Urinary bladder (tissue), 4 donors: ENCODE results near the gene RNASE8. TPM values are rescaled to one million over a fixed set of nuclear protein-coding genes. Genes with fewer than 3 reads are reported as not detected.

ENCODE experiments used
- DNase-seq: peaks from one replicate; pipeline ENCODE4 v3.0.0-alpha.2; 2015; ENCODE audit errors: extremely low spot score
- H3K27ac ChIP-seq: one replicate; pipeline ENCODE4 v1.5.1; 2013; ENCODE audit warnings: low read depth, mild to moderate bottlenecking, moderate library complexity
- H3K36me3 ChIP-seq: one replicate; pipeline ENCODE4 v1.6.1; 2013; ENCODE audit warnings: mild to moderate bottlenecking, moderate library complexity; ENCODE audit not compliant: insufficient read depth
- H3K4me1 ChIP-seq: one replicate; pipeline ENCODE4 v1.6.1; 2013; ENCODE audit warnings: mild to moderate bottlenecking, moderate library complexity; ENCODE audit not compliant: insufficient read depth
- H3K4me3 ChIP-seq: one replicate; pipeline ENCODE4 v1.5.1; 2013; ENCODE audit warnings: low read depth, low read length
- WGBS: extraction: QIAGEN DNeasy Blood & Tissue Kit; methylation state at CpG from one replicate; pipeline ENCODE4 v1.1.7; 2013; 5-methylcytosine and 5-hydroxymethylcytosine counted together
- polyA plus RNA-seq: library from polyadenylated mRNA; stranded (reverse); fragments of 200-250 nt; gene quantifications from one replicate; pipeline ENCODE4 v1.2.3, GENCODE V29; 2013
- total RNA-seq: library from RNA; depleted of rRNA; stranded (reverse); fragments of >200 nt; gene quantifications from one replicate; pipeline ENCODE4 v1.2.3, GENCODE V29; 2014
- donor health status: healthy with polysubstance abuse.
- donor health status: healthy.

RNASE8 gene
- total and polyA plus RNA-seq, 2 donors: not detected

DNA sequence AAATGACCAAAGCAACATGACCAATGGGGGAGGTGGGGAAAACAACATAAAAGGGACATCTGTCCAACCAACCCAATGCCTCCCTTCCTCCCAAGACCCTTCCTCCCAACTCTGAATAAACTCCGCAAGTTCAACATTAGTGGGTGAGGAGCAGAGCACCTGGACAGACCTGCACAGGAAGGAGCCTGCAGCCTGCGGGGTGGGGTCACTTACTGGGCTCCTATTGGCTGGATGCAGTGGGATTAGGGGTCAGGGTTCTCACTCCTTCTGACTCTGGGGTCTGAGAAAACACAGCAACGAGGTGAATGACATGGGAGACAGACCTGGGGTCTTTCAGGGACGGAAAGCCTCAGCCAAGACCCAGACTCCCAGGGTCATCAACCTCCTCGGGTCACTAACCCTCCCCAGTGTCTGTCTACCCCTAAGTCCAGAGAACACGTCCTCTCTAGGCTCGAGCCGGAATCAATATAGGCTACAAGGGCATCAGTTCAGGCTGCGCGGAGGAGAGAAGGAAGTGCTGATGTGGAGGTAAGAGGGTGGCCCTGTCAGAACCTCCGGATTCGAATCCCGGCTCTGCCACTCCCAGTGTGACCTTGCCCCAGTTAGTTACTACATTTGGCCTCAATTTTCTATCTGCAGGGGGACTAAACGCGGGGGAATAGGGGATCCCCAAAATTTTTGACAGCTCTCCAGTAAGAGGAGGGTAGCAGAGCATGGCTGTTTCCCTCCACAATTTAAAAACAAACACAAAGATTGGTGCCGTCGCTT, 33.6 kb upstream of the RNASE8 start:
- Histone ChIP-seq H3K4me1 (no peaks in the 10 kb centered on the region), H3K27ac (no peak overlapping the region), H3K4me3 (peak overlapping the region; percentile 87), H3K36me3 (peaks cover 2% of the 10 kb centered on the region)
- DNase-seq: no peak
- WGBS: 19% methylated on average over 17 of the region's 17 CpGs

DNA sequence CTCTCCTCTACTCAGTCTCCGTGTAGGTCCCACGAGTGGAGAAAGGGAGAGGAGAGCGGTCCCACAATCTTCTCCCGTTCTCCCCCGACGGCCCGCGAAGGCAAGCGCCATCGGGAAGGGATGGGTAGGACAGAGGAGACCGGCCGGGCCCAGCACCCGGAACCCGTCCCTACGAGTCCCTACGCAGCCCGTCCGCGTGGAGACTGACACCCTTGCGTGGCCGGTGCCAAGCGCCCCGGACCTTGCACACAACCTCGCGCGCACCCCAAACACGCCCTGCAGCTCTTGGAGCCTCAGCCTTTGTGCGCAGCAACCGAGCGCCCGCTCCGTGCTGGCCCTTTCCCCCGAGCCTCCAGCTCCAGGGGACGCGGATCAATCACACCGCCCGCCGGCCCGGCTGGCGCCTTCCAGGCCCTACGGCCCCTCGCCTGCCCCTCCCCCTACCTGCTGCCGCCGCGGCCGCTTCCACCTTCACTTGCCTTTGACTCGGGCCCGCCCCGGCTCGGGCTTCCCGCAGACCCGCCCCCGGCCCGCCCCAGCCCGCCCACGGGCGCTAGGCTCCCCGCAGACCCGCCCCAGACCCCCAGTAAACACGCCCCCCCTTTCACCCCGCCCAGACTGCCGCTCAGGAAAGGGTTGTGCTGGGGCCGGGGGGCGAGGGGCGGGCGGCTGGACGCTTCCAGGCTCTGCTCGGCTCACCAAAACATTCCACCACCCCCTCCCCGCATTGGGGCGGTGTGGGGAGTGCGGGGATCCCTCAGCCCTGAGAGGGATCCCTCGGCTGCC, 32.8 kb upstream of the RNASE8 start, which contains the start of gene NDRG2:
TSS of gene NDRG2 (minus strand) at position 477 of the 786 bp plus-strand sequence. CDS start 1,746 bp downstream, outside the sequence.
- no peak for DNase-seq
- H3K27ac ChIP-seq: peak within 1 kb of the TSS; percentile 95
- WGBS: under 1% methylated on average over 72 of the region's 72 CpGs

DNA sequence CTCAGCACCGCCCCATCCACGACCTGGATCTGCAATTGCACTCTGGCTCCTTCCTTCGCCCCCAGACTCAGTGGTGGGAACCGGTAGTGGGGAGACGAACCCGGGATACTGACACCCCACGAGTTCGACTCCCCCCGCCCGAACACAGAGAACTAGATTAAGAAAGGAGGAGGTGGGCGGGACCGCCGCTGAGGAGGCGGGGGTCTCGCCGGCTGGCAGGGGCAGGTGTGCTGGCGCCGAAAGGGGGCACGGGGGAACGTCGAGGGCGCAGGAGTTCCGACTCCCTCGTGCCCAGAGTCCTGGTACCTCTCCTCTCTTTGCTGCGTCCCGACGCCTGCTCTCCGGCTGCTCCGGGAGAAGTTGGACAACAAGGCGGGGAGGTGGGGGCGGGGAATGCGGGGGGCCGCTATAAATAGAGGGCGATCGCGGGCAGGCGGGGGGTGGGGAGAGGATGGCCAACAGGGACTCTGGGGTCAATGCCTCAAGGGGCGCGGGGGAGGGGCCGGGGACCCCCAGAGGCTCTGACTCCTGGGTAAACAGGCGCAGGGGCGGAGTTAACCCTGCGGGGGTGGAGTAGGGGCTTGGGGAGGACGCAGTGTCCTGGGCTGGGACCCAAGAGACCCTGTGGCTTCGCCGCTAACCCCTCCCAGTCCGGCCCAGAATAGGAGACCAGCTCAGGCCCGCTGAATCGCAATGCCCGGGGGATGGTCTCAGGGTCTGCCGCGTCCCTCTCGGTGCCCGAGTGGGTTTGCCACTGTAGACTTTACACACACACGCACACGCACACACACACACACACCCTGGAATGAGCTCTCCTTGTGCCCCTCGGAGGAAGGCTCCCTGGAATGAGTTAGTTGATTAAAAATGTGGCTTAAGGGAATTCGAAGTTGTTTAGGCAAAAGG, 32.0 kb upstream of the RNASE8 start:
- Histone ChIP-seq H3K4me1 (no peaks in the 10 kb centered on the region), H3K36me3 (peaks cover 2% of the 10 kb centered on the region), H3K4me3 (peak overlapping the region; percentile 87), H3K27ac (peak overlapping the region; percentile 95)
- WGBS: 4% methylated on average over 58 of the region's 58 CpGs
- no peak for DNase-seq

More for the DNA sequence above, 32.8 kb upstream of the RNASE8 start, which contains the start of gene NDRG2:
- H3K4me3 ChIP-seq: peak within 1 kb of the TSS; percentile 87
- peaks cover 2% of the 10 kb centered on the region for H3K36me3 ChIP-seq
- H3K4me1 ChIP-seq: no peaks in the 10 kb centered on the region

DNA sequence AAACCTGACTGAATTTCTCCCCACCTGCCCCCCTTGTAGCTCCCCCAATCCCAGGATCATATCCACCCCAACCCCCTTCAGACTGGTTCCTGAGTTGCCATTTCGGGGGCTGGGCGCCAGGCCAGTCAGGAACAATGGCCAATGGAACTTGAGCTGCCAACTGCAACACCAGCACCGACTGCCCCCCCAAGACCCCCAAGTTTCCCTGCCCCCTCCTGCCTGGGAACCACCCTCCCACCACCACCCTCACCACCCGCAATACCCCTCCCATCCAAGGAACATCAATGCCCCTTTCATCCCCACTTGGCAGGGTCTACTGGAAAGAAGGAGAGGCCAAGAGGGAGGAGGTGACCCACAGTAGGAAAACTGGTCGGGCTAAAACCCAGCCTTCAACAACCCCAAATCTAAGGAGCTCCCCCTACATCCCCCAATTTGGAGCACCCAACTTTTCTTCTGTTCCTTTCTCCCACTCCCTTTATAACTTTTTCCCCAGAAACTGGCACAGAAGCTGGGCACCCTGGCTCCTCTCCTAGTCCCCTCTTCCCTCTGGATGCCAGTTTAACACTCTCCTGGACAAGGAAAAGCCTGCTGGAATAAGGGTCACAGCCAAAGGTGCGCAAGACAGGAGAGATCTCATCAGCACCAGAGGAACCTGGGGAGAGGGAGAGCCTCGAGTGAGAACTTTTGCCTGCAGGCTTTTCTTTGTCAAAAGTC, 31.2 kb upstream of the RNASE8 start:
- no peak for DNase-seq
- WGBS: 61% methylated on average over 7 of the region's 7 CpGs
- Histone ChIP-seq H3K36me3 (no peaks in the 10 kb centered on the region), H3K27ac (peak overlapping the region; percentile 78), H3K4me1 (no peaks in the 10 kb centered on the region), H3K4me3 (no peak overlapping the region)

DNA sequence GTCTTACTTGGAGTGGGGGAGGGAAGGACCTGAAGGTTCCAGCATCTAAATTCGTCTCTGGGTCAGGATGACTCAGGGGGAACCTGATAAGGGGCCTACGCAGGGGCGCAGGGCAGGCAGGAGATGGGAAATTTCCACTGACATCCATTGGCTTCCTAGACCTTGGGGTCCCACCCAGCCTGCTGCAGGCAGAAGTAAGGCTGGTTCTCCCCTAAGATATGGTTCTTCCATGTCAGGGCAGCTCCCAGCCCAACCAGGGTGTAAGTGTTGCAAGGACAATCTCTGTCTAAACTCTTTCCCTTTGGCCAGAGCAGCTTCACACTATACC, 30.7 kb upstream of the RNASE8 start:
- DNase-seq: no peak
- Histone ChIP-seq H3K36me3 (no peaks in the 10 kb centered on the region), H3K27ac (peak overlapping the region; percentile 78), H3K4me3 (no peak overlapping the region), H3K4me1 (no peaks in the 10 kb centered on the region)
- 32% methylated on average over 3 of the region's 3 CpGs for WGBS

DNA sequence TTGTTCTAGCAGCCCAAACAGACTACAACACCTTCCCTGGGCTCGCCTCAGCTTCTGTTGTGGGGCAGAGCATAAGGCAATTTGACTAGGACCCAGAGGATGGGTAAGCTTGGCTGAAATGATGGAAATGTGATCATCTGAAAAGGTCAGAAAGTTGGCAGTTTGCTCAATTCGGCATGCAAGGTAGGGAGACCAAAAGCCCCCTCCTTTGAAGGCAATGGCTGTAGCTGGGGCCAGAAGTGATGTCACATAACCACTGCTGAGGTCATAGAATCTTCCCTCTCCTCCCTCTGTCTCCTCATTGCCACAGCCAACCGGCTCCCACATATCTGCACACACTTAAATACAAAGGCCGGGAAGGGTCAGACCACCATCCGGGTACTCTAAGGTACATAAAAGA, 27.7 kb upstream of the RNASE8 start, which contains the start of gene TPPP2:
TSS of gene TPPP2 (plus strand) at position 301 of the 400 bp plus-strand sequence. CDS start 365 bp downstream, outside the sequence.
- WGBS: 92% methylated on average over 5 of the region's 5 CpGs
- H3K4me1 ChIP-seq: no peaks in the 10 kb centered on the region
- DNase-seq: no peak
- no peak within 1 kb of the TSS for H3K27ac ChIP-seq
- no peaks in the 10 kb centered on the region for H3K36me3 ChIP-seq
- no peak within 1 kb of the TSS for H3K4me3 ChIP-seq

DNA sequence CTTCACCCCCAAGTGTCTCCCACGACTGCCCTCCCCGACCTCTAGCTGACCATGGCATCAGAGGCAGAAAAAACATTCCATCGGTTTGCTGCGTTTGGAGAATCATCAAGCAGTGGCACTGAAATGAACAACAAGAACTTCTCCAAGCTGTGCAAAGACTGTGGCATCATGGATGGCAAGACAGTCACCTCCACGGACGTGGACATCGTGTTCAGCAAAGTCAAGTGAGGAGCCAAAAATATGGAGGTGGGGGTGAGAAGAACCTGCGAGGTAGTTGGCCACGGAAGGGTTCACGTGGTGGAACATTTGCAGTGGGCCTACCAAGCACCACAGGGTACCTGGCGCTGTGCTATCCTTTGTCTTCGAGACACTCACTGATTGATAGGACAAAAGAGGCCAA, 27.1 kb upstream of the RNASE8 start:
- no peaks in the 10 kb centered on the region for H3K36me3 ChIP-seq
- H3K4me3 ChIP-seq: no peak overlapping the region
- H3K27ac ChIP-seq: no peak overlapping the region
- H3K4me1 ChIP-seq: no peaks in the 10 kb centered on the region
- WGBS: 90% methylated on average over 12 of the region's 12 CpGs
- no peak for DNase-seq

DNA sequence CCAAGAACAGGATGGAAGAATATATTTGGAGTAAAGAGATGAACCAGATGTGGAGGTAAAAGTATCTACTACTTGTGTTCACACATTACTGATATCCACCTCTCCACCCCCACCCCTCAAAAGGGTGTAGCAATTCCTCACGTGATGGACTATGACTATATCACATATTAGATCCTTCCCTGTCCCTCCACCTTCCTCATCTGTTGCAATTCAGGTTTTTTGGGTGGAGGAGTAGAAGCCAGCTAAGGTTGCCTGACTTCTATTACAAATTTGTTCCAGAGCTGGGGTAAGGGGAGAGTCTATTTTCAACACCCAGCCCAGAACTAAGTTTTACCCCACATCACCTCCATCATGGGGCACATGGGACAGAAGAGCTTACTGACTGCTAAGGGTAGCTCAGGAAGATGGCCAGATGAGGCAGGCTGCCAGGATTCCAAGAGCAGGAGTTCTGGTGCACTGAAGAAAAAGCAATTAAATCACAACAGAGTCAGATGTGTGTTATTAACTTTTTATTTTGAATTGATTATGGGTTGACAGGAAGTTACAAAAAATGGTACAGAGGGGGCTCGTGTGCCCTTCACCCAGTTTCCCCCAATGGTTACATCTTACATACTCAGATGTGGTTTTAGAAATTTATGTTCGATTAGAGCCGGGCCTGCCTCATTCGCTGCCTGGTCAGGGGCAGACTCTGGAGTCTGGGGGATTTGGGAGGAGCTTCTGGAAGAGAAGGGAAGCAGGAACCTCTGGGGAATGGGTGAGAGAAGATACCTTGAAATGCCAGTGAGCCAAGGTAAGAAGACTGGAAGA, 25.1 kb upstream of the RNASE8 start:
- Histone ChIP-seq H3K27ac (no peak overlapping the region), H3K4me1 (no peaks in the 10 kb centered on the region), H3K4me3 (no peak overlapping the region), H3K36me3 (no peaks in the 10 kb centered on the region)
- DNase-seq: no peak
- 87% methylated on average over 5 of the region's 5 CpGs for WGBS

DNA sequence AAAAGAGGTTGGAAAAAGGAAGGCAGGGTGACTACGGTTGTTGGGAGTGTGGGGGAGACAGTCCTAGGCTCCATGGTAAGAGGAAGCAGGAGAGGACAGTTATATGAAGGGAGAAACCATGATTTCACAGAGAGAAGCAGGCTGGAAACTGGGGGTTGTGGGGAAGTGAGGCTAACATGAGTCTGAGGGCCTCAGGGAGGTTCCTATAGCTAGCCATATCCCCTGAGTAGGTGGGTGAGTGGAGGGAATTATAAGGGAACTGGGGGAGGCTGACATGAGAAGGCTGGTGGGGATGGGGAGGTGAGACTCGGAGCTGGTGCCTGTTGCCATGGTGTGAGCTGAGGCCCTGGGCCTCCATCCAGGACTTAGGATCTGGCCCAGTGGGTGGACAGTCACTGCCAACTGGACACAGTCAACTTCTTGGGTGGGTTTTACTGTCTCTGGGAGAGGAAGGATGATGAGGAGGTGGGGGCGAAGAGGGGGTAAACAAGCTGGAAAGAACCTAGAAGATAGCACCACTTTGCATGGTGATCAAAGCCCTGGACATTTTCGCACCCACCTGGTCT, 24.4 kb upstream of the RNASE8 start:
- WGBS: 81% methylated on average over 4 of the region's 4 CpGs
- DNase-seq: no peak
- H3K27ac ChIP-seq: no peak overlapping the region
- H3K4me1 ChIP-seq: no peaks in the 10 kb centered on the region
- H3K4me3 ChIP-seq: no peak overlapping the region
- H3K36me3 ChIP-seq: no peaks in the 10 kb centered on the region

DNA sequence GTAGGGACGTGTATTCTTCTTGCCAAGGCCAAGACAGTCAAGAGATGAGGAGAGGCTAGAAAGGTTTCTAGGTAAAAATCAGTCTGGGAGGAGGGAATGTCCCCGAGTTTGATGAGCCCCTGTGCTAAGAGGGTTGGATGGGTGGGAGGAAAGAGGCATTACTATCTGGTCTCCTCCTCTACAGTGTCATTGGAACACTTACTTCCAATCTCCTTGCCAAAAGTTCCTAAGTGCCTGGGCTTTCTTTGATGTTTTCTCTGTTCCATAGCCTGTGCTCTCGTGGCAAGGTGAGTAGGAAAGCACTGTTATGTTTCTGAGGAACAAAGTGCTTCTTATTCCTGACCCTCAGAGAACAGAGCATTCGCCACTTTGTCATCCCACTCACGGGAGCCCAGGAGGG, 22.9 kb upstream of the RNASE8 start, which contains the start of gene RNASE13:
TSS of gene RNASE13 (minus strand) at position 101 of the 400 bp plus-strand sequence. CDS start 519 bp downstream, outside the sequence.
- Histone ChIP-seq H3K27ac (no peak within 1 kb of the TSS), H3K4me3 (no peak within 1 kb of the TSS), H3K4me1 (no peaks in the 10 kb centered on the region), H3K36me3 (no peaks in the 10 kb centered on the region)
- DNase-seq: no peak
- 81% methylated on average over 5 of the region's 5 CpGs for WGBS

DNA sequence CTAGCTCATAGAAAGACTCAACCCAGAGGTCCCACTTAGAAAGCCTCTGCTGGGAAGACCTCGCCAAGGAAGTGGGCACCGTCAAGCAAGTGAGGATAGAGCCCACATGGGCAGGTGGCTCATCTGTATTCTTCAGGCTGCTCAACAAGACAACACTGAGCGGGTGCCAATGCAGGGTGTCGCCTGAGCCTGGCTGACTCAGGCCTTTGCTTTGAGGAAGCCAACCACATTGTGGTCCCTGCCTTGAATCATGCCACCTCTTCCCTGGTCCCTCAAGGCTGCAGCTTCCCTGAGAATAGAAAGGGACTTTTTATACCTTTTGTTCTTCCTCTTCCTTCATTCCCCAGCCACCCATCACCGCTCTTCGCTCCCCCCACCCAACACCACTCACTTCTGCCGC, 20.9 kb upstream of the RNASE8 start:
- H3K27ac ChIP-seq: no peak overlapping the region
- WGBS: 93% methylated on average over 7 of the region's 7 CpGs
- no peak for DNase-seq

DNA sequence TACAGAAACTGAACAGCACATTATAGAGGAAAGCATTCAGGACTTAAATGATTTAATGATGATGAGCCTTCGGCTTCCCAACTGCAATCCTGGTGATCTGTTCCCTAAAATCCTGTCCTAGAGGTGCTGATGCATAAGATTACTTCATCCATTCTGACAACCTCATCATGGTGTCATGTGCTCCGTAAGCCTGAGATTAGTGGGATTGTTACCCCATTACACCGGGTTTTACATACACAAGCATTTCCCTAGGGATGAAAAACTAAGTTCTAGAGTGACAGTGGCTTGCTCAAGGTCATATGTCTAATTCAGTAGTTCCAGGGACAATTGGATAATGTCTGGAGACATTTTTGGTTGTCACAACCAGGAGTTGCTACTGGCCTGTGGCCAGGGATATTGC, 20.5 kb upstream of the RNASE8 start:
- 84% methylated on average over 3 of the region's 3 CpGs for WGBS
- Histone ChIP-seq H3K27ac (no peak overlapping the region), H3K4me1 (no peaks in the 10 kb centered on the region), H3K36me3 (no peaks in the 10 kb centered on the region), H3K4me3 (no peak overlapping the region)
- DNase-seq: no peak

More for the DNA sequence above, 20.9 kb upstream of the RNASE8 start:
- no peak overlapping the region for H3K4me3 ChIP-seq
- H3K36me3 ChIP-seq: no peaks in the 10 kb centered on the region
- no peaks in the 10 kb centered on the region for H3K4me1 ChIP-seq
